ENCODE results near the gene MDFI.

GRCh38 chr6:41672016-41672415 is 33.7 kb downstream of the MDFI start:
- no peak for TF ChIP-seq CTCF (IDR thresholded peaks at IDR 0.05)
- TF ChIP-seq EZH2 (IDR thresholded peaks at IDR 0.05): no peak

Measured in neural progenitor cell (in vitro differentiated cells).